Stimulated activated CD4-positive, alpha-beta T cell treated with anti-CD3 and anti-CD28 coated beads, Interleukin-15, amount 100 ng/mL, for 24 hours (primary cell): Measurements from ENCODE around the gene ZNF26.
A peak's percentile ranks its signal among the peaks of the same experiment; 100 is the strongest.
"Not testable (repeated sequence)": the region's sequence is repeated elsewhere in the genome, so short reads cannot be mapped to it uniquely, and the experiment has no call there.

Experiments
- DNase-seq: peaks from one replicate; pipeline ENCODE4 v3.0.0-alpha.2; 2020

ZNF26 gene

GRCh38 chr12:132955094-132956010 is 30.8 kb upstream of the ZNF26 start:
- DNase-seq = peak; percentile 28

- peak; percentile 90 for DNase-seq
Measured at GRCh38 chr12:132956011-132956788, 30.0 kb upstream of the ZNF26 start, which contains the start of gene ZNF605. TSS of gene ZNF605 (minus strand) at chr12:132956306. CDS start at chr12:132945635, 10,671 bp downstream.

- DNase-seq = not testable (repeated sequence)
Measured at GRCh38 chr12:132961790-132962189, 24.4 kb upstream of the ZNF26 start.

GRCh38 chr12:132963947-132964346 is 22.2 kb upstream of the ZNF26 start:
- DNase-seq = peak; percentile 32

- no peak for DNase-seq
Measured at GRCh38 chr12:132965796-132966195, 20.4 kb upstream of the ZNF26 start.

GRCh38 chr12:132966676-132967415 is 19.3 kb upstream of the ZNF26 start:
- DNase-seq = no peak

GRCh38 chr12:132967736-132968135 is 18.4 kb upstream of the ZNF26 start:
- no peak for DNase-seq

- no peak for DNase-seq
Measured at GRCh38 chr12:132972374-132972773, 13.8 kb upstream of the ZNF26 start.

- peak; percentile 65 for DNase-seq
Measured at GRCh38 chr12:132976870-132977269, 9.3 kb upstream of the ZNF26 start.

- DNase-seq = no peak
Measured at GRCh38 chr12:132986885-132987225, 688 bp downstream of the ZNF26 start.

- no peak for DNase-seq
Measured at GRCh38 chr12:132998741-132999140, 12.6 kb downstream of the ZNF26 start.

- DNase-seq = no peak
Measured at GRCh38 chr12:133010657-133011297, 24.6 kb downstream of the ZNF26 start.

GRCh38 chr12:133023566-133023965 is 37.4 kb downstream of the ZNF26 start:
- DNase-seq = no peak

- DNase-seq = no peak
Measured at GRCh38 chr12:133026996-133027395, 40.8 kb downstream of the ZNF26 start.

GRCh38 chr12:133037207-133038005 is 51.2 kb downstream of the ZNF26 start, which contains the start of gene ZNF84:
TSS of gene ZNF84 (plus strand) at chr12:133037509. CDS start at chr12:133041468, 3,959 bp downstream.
- peak; percentile 97 for DNase-seq

- no peak for DNase-seq
Measured at GRCh38 chr12:133038118-133038709, 52.0 kb downstream of the ZNF26 start.

GRCh38 chr12:133046698-133047097 is 60.5 kb downstream of the ZNF26 start:
- no peak for DNase-seq

- no peak for DNase-seq
Measured at GRCh38 chr12:133057446-133057845, 71.3 kb downstream of the ZNF26 start.

- DNase-seq = no peak
Measured at GRCh38 chr12:133058203-133059113, 72.3 kb downstream of the ZNF26 start.

- no peak for DNase-seq
Measured at GRCh38 chr12:133061954-133062353, 75.8 kb downstream of the ZNF26 start.
